Mucosa of stomach (tissue), 1 donor: Measurements from ENCODE around the gene SDCBP2.

ENCODE experiments used
- H3K27me3 ChIP-seq: one replicate; pipeline ENCODE4 v1.7.0; 2013; ENCODE audit warnings: mild to moderate bottlenecking, low read length; ENCODE audit not compliant: control insufficient read depth, insufficient read depth
- H3K36me3 ChIP-seq: one replicate; pipeline ENCODE4 v1.7.0; 2013; ENCODE audit warnings: low read length; ENCODE audit not compliant: control insufficient read depth, insufficient read depth
- H3K4me1 ChIP-seq: one replicate; pipeline ENCODE4 v1.7.0; 2013; ENCODE audit warnings: mild to moderate bottlenecking, low read length; ENCODE audit not compliant: control insufficient read depth, insufficient read depth
- H3K4me3 ChIP-seq: one replicate; pipeline ENCODE4 v1.7.0; 2013; ENCODE audit warnings: low read length
- H3K9ac ChIP-seq: one replicate; pipeline ENCODE4 v1.7.0; 2013; ENCODE audit warnings: mild to moderate bottlenecking, low read length, moderate library complexity
- H3K9me3 ChIP-seq: one replicate; pipeline ENCODE4 v1.7.0; 2013; ENCODE audit warnings: mild to moderate bottlenecking, low read length, moderate library complexity; ENCODE audit not compliant: control insufficient read depth
- donor health status: Pancreatic carcinoma.

The SDCBP2 gene

GRCh38 chr20:1324598-1325172 is 4.3 kb downstream of the SDCBP2 start:
- Histone ChIP-seq H3K27me3 (no peaks in the 10 kb centered on the region), H3K4me1 (peaks cover 56% of the 10 kb centered on the region), H3K36me3 (peaks cover 4% of the 10 kb centered on the region), H3K9me3 (no peaks in the 10 kb centered on the region), H3K4me3 (peak overlapping the region; percentile 43), H3K9ac (peak overlapping the region; percentile 93)

DNA sequence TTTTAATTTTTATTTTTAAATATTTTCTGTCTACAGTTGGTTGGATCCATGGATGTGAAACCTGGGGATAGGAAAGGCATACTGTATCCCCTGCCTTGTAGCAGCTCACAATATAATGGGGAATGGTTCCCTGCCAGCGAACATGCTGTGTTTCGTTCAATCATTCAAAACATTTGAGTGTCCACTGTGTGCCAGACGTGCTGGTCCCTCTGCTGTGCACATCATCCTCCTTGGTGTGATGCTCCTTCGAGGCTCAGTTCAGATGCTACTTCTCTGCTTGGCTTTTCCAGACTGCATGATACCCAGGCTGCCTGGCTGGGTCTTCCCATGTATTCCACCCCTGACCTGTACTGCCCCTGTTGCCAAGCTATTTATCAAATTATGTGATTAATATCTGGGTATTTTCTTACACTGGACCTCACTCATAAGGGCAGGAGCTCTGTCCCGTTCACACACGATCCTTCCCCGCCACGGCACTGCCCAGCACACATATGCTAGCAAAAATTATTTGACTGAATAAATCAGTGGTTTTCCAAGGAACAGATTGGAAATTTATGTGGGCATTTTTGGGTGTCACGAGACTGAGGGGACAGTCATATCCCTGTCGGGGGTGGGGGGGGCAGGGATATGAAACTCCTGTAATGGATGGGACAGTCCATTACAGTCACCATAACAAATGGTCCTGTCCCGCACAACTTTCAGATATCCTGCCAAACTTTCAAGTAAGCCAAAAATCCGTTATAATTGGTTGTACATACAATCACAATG is 4.9 kb downstream of the SDCBP2 start:
- Histone ChIP-seq H3K9me3 (no peaks in the 10 kb centered on the region), H3K4me1 (peaks cover 50% of the 10 kb centered on the region), H3K9ac (peak overlapping the region; percentile 93), H3K36me3 (peaks cover 5% of the 10 kb centered on the region), H3K4me3 (no peak overlapping the region), H3K27me3 (no peaks in the 10 kb centered on the region)

DNA sequence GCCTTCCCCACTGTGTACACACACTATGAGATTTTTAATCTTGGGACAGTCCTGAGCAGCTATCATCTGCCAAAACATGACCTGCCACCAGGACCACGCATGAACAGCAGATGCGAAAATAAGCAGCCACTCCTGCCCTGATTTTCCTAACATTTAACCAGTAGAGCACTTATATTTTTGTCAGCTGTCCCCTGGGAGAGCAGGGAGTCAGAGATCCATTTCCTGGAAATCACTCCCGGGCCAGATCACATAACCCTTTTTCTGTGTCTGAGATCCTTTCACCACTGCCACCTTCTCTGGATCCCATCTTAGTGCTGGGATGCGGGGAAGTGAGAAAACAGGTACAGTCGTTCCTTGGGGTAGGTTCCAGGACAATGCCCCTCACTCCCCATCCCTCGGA is 5.7 kb downstream of the SDCBP2 start:
- H3K27me3 ChIP-seq: no peaks in the 10 kb centered on the region
- H3K9ac ChIP-seq: peak overlapping the region; percentile 28
- no peaks in the 10 kb centered on the region for H3K9me3 ChIP-seq
- H3K4me1 ChIP-seq: peaks cover 46% of the 10 kb centered on the region
- H3K36me3 ChIP-seq: peaks cover 5% of the 10 kb centered on the region
- no peak overlapping the region for H3K4me3 ChIP-seq

GRCh38 chr20:1322511-1323245 is 6.3 kb downstream of the SDCBP2 start:
- H3K27me3 ChIP-seq: no peaks in the 10 kb centered on the region
- peaks cover 41% of the 10 kb centered on the region for H3K4me1 ChIP-seq
- H3K9me3 ChIP-seq: no peaks in the 10 kb centered on the region
- H3K9ac ChIP-seq: peak overlapping the region; percentile 28
- H3K4me3 ChIP-seq: no peak overlapping the region
- peaks cover 5% of the 10 kb centered on the region for H3K36me3 ChIP-seq

DNA sequence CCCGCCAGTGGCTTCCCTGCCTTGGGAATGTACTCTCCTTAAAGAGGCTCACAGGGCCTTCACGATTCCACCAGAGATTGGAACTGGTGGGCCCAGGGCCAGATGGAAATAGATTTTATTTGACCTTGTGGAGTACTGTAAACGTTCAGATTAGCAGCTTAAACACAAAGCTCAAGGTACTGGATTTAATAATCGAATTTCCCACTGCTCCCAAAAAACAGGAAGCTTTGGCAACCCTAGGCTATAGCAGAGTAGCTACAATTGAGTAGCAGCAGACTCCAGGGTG is 7.3 kb downstream of the SDCBP2 start:
- H3K27me3 ChIP-seq: no peaks in the 10 kb centered on the region
- peaks cover 5% of the 10 kb centered on the region for H3K36me3 ChIP-seq
- no peak overlapping the region for H3K9ac ChIP-seq
- H3K9me3 ChIP-seq: no peaks in the 10 kb centered on the region
- peaks cover 30% of the 10 kb centered on the region for H3K4me1 ChIP-seq
- H3K4me3 ChIP-seq: no peak overlapping the region

- peaks cover 5% of the 10 kb centered on the region for H3K36me3 ChIP-seq
- no peak overlapping the region for H3K4me3 ChIP-seq
- H3K27me3 ChIP-seq: no peaks in the 10 kb centered on the region
- no peaks in the 10 kb centered on the region for H3K9me3 ChIP-seq
- H3K4me1 ChIP-seq: peaks cover 25% of the 10 kb centered on the region
- no peak overlapping the region for H3K9ac ChIP-seq
Measured at GRCh38 chr20:1320902-1321653, 7.9 kb downstream of the SDCBP2 start.

DNA sequence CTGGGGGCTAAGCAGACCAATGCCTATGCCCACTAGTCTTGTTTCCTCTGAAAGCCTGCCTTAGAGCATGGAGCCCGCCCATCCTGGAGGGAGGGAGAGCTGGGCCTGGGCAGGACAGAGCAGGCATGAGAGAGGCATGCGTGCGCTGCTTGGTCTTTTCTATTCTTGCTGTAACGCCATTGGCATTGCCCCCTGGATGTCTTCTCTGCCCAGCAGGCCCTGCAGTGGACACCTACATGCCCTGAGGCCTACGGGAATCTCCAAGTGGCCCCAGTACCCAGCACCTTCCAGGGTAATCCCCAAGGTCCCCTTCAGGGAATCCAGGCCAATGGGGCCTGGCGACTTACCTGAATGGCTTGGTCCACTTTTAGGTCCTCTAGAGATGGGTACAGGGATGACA is 8.9 kb downstream of the SDCBP2 start:
- Histone ChIP-seq H3K27me3 (no peaks in the 10 kb centered on the region), H3K4me3 (no peak overlapping the region), H3K4me1 (peaks cover 21% of the 10 kb centered on the region), H3K9me3 (no peaks in the 10 kb centered on the region), H3K9ac (no peak overlapping the region), H3K36me3 (peaks cover 5% of the 10 kb centered on the region)

DNA sequence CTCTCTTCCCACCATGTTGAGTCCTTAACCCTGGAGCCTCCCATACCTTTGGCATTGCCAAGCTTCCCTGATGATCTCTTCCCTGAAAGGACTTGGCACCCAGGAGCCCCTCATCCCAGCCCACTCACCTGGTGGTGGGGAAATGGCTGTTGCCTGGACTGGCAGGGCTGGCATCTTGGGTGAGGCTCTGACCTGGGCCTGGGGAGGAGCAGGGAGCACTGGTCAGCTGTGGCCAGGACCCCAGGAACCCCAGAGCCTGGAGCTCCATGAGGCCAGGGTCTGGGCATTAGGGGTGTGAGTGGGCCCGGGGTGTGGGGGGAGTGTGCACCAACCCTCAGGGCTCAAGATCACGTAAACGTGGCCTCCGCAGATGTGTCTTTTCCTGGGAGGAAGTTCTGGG is 9.5 kb downstream of the SDCBP2 start:
- Histone ChIP-seq H3K4me3 (no peak overlapping the region), H3K36me3 (peaks cover 5% of the 10 kb centered on the region), H3K4me1 (peaks cover 16% of the 10 kb centered on the region), H3K9me3 (no peaks in the 10 kb centered on the region), H3K27me3 (no peaks in the 10 kb centered on the region), H3K9ac (no peak overlapping the region)

DNA sequence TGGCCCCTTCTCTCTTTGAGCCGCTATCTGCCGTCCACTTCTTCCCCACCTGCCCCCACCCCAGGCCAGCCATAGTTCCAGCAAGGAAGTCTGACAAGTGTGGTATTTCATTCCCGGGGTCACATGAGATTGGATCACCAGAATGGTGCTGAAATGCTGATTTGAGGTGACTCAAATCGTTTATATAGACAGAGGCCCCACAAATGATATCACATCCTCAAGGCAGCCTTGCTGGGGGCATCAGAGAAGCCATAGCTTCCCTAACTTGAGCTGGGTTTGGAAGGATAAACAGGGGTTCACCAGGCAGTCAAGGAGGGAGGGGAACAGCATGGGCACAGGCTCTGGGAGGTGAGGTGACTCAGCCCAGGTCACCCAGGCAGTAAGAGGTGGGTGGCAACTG is 9.9 kb downstream of the SDCBP2 start:
- H3K4me3 ChIP-seq: no peak overlapping the region
- H3K27me3 ChIP-seq: no peaks in the 10 kb centered on the region
- no peaks in the 10 kb centered on the region for H3K9me3 ChIP-seq
- no peak overlapping the region for H3K9ac ChIP-seq
- peaks cover 5% of the 10 kb centered on the region for H3K36me3 ChIP-seq
- peaks cover 12% of the 10 kb centered on the region for H3K4me1 ChIP-seq

- Histone ChIP-seq H3K4me3 (no peak overlapping the region), H3K36me3 (peaks cover 7% of the 10 kb centered on the region), H3K9ac (no peak overlapping the region), H3K27me3 (no peaks in the 10 kb centered on the region), H3K9me3 (no peaks in the 10 kb centered on the region), H3K4me1 (peaks cover 12% of the 10 kb centered on the region)
Measured at GRCh38 chr20:1317545-1318255, 11.2 kb downstream of the SDCBP2 start.

GRCh38 chr20:1315804-1316203 is 13.1 kb downstream of the SDCBP2 start:
- Histone ChIP-seq H3K9ac (no peak overlapping the region), H3K4me1 (no peaks in the 10 kb centered on the region), H3K36me3 (peaks cover 21% of the 10 kb centered on the region), H3K9me3 (no peaks in the 10 kb centered on the region), H3K27me3 (no peaks in the 10 kb centered on the region), H3K4me3 (no peak overlapping the region)
